GM21381 (cell line): Measurements from ENCODE around the gene ADAMTSL3.
"Not testable (repeated sequence)": the region's sequence is repeated elsewhere in the genome, so short reads cannot be mapped to it uniquely, and the experiment has no call there.

Source experiments
- ATAC-seq: cut with Tn5 transposase; IDR thresholded peaks from one replicate; pipeline ENCODE4 v1.9.1; 2021; ENCODE audit warnings: mild to moderate bottlenecking, moderate library complexity; ENCODE audit not compliant: unreplicated experiment

The ADAMTSL3 gene

DNA sequence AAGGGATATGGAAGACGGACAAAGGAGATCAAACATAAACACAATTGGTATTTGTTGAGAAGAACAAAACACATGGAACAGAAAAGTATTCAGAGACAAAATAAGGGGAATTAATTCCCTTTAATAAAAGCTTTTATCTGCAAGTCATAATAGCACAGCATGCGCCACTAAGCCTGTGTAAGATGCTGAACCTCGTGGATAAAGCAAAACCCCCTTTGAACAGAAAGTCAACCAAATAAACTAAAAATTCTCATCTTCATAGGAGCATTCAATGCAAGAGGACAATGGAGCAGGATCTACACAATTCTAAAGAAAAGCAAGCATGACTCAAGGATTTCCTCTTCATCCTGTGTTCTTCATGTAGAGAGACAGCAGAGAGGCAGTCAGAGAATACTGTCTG lies 307.4 kb downstream of the ADAMTSL3 start:
- no peak for ATAC-seq

DNA sequence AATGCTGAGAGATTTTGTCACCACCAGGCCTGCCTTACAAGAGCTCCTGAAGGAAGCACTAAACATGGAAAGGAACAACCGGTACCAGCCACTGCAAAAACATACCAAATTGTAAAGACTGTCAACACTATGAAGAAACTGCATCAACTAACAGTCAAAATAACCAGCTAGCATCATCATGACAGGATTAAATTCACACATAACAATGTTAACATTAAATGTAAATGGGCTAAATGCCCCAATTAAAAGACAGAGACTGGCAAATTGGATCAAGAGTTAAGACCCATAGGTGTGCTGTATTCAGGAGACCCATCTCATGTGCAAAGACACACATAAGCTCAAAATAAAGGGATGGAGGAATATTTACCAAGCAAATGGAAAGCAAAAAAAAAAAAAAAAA lies 311.0 kb downstream of the ADAMTSL3 start:
- not testable (repeated sequence) for ATAC-seq

DNA sequence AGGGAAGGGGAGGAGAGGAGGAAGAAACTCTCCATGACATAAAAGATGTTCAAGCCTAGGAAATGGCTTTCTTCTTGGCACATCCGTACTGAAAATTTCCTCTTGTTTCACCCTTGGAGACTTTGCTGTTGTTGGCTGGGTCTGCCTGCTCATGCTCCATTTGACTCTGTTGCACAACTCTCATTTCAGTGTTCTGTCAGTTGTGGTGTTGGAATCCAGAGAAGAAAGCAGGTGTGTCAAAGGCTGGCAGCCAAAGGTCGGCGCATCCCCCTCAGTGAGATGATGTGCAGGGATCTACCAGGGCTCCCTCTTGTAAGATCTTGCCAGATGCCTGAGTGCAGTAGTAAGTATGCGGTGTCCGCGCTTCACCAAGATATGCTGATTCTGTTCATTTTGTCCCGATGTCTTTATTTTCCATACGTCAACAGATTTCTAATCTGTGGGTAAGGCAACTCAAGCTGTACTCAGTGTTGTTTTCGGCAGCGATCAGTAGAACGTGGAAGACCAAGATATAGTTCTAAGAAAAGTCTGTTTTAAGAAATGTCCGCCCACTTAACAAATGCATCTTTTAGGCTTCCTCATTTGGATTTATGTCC lies 316.5 kb downstream of the ADAMTSL3 start:
- no peak for ATAC-seq

DNA sequence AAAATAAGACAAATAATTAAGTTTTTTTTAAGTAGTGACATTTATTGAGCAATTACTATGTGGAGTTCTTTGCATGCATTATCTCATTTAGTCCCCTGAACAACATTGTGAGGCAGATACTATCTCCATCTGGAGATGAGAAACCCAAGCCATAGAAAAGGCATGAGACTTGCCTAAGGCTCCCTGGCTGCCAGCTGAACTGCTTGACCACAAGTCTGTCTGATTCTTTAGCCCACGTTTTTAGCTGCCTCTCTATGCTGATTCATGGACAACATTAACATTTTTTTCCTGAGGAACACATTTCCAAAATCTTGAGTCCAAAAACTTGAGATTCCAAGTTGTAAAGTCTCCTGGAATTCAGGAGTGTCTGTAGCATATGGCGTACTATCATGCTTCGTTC lies 318.1 kb downstream of the ADAMTSL3 start:
- no peak for ATAC-seq

DNA sequence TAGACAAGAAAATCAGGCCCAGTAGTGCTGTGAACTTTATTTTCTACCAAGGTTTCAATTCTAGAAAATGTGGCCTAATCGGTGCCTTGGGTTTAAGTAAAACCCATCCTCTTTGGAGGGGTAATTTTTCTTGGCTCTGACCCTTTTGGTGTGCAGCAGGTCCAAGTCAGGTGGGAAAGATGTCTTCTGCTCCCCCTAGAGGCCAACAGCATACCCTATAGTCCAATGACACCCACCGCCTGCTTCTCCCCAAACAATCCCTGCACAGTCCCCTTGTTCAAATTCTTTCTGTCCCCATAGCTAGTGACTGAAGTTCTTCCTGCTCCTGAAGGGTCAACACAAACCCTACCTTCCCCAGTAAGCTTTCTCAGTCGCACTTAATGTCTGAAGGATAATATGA lies 319.9 kb downstream of the ADAMTSL3 start:
- ATAC-seq = no peak

DNA sequence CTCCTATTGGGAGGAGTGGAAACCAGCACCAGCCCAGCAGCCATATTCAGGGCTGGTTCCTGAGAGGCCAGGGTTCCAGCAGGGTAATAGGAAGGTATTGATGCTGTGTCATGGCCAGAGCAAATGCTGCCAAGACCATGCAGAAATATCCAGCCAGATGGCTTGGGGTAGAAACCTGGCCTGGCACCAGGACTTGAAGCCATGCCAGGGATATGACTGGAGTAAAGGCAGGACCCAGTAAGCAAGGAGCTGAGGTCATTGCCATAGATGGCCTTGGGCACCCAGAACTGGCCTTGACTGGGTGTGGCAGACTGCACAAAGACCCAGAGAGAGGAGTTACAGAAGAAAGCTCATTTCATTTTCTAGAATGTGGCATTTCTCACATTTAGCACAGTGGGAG lies 324.1 kb downstream of the ADAMTSL3 start:
- ATAC-seq = no peak

DNA sequence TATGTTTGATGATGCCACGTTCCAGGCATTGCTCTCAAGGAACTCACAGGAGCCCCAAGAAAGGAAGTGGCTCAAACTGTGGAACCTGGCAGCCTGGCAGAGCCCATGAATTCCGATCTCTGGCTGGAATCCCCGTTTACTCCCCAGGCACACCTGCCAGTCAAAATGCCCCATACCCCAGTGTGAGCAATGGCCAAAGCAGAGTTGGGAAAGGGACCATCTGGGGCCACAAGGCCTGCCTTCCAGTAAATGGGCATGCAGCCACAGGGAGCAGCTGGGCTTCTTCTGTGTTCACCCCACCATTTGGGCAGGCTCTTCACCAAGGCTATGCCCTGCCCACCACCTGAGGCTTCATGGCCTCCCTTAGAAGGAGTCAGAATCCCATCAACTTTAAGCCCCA lies 324.7 kb downstream of the ADAMTSL3 start:
- ATAC-seq = no peak

DNA sequence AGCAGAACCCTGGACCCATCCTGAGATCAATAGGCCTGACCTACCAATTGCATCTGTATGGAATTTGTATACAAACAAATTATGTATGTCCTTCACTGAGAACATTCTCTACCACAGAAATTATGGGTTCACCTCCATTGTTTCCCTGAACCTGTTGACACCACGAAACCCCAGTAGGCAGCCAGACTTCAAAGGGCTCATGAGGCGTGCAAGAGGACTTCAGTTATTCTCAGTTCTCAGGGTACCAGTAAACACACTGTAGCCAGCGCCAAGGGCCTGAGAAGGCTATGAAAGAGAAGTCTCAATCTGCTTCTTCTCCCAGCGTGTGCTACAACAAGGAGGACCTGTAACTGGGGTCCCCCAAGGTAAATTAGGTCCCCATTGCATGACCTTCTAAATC lies 326.7 kb downstream of the ADAMTSL3 start:
- no peak for ATAC-seq

DNA sequence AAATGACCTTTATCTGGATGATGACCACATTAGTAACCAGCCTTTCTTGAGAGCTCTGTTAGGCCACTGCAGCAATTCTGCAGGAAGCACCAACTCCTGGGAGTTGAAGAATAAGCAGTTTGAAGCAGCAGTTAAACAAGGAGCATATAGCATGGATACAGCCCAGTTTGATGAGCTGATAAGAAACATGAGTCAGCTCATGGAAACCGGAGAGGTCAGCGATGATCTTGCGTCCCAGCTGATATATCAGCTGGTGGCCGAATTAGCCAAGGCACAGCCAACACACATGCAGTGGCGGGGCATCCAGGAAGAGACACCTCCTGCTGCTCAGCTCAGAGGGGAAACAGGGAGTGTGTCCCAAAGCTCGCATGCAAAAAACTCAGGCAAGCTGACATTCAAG lies 328.8 kb downstream of the ADAMTSL3 start:
- no peak for ATAC-seq

DNA sequence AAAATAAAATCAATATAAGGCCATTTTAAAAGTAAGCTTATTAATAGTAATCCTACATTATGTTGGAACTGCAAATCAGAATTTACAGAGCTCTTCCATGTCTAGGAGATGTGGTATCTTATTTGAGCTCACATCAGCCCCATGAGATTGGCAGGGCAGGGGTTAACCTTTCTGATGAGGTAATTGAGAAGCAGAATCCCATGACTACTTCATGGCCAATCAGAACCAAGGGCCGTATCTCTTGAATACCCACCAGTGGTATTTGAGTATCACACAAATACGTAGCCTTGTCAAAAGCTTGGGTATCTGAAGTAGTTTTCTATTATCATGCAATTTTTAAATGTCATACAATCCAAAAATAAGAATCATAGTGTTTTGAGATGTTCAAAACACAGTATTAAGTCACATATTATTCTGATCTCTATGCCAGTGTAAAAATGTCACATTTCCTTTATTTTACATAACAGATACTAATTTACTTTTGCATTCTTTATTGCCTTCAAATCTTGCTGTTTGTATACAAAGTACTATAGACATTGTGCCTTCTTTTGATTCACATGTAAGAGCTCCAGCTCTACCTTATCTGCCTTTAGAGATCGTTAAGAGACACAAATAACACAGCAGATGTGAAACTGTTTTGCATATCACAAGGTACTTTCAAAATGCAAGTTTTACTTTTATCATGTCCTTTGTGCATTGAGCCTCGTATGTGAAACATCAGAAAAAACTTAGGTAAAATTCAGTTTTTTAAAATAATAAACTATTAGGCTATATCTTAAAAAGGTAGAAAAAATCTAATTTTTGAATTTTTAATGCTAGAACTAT lies 329.9 kb downstream of the ADAMTSL3 start:
- no peak for ATAC-seq

DNA sequence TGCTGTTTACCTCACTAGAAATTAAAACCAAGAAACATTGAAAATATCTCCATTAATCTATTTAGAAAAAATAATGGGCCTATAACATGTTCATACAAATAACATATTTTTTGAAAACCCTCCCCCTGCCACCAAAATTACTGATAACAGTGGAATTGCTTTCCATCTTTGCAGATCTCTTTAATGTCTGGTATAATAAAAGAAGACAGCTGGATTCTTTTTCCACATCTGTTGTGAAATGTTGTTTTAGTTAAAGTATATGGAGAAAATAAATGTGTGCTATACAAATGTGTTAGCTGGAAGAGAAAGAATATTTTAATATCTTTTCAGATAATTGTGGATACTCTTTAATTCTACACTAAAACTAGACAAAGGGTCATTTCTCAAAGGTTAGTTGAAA lies 330.7 kb downstream of the ADAMTSL3 start:
- ATAC-seq = no peak

DNA sequence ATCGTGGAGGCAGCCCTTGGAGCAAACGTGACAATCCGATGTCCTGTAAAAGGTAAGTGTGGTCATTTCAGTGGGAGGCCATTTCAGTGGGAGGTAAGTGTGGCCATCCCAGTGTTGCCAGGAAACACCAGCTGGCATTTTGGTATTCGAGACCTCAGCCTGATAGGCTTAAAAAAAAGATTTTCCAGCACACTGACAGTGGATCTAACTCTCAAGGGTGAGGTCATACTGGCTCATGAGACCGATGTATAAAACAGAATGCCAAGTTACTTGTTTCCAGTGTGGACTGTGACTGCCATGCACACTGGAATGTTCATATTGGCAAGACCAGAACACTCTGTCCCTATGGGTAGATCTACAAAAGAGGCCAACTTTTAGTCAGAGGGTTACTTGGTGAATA lies 337.2 kb downstream of the ADAMTSL3 start:
- ATAC-seq = no peak

DNA sequence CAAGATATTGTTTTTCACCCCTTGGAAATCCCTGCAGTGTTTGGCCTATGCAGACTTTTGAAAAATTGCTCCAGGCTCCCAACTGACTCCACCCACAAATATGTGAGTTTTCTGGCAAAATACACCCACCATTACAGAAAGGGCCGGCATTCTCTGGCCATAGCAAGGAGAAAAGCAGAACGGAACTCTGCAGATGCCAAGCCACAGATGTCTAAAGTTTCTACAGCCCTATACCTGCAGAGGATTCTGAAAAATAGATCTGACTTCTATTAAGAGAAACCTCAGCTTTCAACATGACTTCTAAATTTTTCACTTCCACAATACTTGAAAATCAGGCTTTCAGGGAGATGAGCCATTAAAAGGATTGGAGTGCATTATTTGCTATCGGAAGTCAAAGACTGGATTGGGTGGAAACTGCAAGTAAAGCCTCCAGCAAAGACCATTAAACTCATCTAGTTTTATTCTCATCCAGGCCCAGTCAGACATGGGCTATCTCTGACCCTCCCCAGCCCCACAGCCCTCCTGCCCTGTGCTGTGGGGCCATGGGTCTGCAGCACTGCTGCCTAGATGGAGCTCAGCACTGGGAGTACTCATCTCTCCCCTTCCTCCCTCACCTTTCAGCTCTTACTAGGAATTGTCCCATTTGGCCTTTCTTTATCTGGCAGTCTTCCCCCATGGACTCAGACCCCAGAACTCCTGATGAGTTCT lies 338.6 kb downstream of the ADAMTSL3 start:
- peak; percentile 44 for ATAC-seq

DNA sequence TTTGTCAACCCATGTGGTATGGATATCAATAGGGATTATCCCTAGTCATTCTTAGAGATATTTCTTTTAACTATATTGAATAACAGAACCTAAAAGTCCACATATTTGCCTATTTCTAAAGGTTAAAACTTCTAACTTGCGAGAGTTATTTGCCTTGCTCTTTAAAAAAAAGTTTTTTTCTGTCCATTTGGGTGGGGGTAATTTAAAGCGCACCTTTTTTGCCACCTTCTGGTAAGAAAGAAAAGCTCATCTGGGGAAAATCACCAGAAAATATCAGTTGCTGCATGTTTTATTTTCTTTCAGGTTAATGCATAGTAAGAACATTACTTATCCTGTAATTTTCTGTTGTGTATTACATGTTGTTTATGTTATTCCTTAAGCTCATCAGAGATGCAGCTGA lies 339.7 kb downstream of the ADAMTSL3 start:
- ATAC-seq = no peak

DNA sequence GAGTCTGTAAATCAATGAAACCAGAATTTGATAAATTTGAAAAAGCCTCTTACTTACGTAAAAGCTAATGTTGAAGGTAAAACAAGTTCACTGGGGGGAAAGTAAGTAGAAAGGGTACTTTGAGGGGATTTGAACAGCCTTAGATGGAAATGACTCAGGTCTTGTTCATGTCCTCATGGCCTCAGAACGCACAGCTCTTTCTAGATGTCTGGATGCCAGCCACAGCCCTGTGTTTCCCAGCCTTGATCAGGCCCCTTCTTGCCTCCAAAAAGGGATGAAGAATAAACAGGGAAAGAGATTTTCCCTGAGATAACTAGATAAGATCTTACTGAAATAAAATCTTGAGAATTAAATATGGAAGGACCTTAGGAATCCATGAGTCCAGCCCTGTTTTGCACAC lies 344.6 kb downstream of the ADAMTSL3 start:
- no peak for ATAC-seq

DNA sequence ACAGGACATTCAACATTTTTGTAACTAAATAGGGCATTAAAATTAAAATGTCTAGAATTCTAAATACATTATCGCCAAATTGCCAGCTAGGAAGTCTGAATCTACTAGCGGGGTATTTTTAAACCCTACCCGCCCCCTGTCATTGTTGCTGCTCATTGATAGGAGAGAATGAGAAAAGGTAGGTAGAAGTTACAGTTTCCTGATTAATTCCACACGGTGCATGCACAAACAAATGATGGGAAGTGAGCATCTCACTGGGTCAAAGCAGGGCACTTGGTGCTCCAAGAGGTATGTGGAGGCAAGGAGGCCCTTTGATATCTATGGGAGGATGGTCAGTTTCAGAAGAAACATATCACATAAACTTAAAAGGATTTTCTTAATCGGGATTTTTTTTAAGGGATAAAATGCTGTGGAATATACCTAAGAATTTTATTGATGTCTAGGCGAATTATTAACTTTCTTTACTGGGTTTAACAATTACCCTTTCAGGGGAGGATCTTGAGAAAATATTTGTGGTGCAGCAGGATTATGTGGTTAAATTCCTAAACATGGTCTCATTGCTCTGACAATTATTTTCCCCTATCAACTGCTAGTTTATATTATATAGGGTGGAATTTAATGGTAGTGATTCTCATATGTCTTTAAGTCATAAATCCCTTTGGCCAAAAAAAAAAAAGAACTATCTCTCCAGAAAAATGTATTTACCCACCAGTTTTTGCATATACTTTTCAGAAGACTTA lies 345.6 kb downstream of the ADAMTSL3 start:
- no peak for ATAC-seq

DNA sequence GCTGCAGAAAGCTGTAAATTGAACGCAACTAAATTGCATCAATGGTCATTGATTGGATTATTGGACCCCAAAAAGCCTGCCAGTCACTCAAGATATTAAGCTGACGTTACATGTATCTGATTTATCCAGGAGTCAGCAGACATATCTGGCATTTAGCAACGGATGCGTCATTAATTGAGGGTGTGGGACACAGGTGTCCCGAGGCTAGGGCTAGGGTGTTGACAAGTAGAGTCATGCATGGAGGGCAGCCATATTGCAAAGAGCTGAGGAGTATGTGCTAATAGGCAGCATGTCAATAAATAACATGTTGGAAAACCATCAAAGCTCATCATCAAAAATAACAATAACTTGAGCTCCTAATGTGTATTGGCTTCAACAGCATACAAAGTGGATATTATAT lies 347.1 kb downstream of the ADAMTSL3 start:
- ATAC-seq = no peak

DNA sequence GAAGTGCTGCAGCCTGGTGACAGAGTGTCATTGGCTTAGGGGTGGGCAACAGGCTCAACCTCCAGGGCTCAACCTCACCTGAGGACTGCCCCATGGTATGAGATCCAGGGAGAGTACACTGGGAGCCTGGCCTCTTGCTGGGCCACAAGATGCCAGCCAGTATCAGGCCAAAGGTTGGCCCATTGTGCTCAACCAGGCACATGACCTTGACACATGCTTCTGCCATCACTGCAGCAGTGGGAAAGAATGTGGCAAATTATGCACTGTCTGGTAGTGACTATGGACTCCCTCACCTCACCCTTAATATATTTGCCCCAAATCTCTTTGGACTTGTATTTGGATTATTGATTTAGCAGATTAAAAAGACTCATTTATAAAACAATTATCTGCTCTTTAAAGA lies 347.7 kb downstream of the ADAMTSL3 start:
- no peak for ATAC-seq

DNA sequence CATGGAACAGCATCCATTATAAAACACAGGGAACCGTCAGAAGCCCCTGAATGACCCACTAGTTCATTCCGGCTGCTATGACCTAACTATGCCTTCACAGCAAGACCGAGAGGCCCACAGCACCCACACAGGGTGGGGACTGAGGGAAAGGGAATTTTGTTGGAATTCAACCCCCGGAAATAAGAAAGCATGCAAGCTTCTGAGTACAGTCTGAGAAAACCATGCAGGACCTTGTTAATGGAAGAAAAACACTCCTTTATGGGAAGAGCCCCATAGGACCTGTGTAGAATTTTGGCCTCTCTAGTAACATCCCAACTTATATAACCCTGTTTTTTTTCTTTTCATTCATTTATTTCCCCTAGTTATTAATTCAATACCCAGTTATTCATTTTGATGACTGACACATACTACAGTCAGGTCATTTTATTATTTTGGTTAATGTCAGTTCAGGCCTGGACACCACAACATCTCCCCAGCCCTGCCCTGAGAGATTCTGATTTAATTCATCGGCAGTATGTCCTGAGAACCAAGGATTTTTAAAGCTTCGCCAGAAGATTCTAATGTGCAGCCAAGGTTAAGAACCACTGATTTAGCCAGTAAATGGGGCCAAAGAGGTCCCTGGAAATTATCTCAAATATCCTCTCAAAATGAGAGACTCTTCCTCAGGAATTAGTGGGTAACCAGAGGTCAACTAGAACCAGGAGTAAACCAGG lies 350.0 kb downstream of the ADAMTSL3 start:
- no peak for ATAC-seq

DNA sequence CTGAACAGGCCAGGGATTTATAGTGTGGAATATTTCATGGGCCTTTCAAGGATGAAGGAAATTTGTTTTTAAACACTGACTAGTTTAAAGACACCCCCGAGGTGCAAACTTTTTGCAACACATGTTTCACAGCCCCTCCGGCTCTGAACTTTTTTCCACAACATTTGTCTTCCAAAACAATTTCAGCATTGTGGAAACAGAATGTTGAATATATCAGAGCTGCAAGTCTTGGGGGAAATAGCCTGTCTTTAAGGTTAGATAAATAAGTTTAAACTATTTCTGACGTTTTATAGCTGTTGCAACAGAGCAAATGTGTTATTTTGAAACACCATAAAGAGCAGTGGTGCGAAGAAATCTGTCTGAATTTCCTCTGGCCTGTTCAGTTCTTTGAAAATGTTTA lies 352.5 kb downstream of the ADAMTSL3 start:
- no peak for ATAC-seq

DNA sequence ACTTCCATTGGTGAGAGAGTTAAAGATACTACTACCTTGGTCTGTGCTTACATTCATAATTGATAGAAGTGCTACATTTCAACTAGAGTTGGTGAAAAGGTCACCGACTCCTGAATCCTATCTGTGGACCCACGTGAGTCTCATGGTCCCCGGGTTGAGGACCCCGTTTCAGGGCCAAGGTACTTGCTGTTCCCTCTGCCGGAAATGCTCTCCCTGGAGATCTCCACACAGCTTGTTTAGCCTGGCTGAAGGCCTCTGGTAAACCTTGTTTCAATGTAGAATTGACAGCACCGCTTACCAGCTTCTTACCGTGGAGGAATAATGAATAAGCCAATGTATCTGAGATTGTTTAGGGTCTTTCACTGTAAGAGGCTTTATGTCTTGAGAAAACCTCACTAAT lies 355.7 kb downstream of the ADAMTSL3 start:
- ATAC-seq = no peak
